ENCODE results near the gene NBAS.

NBAS gene

GRCh38 chr2:15560988-15561573 is at the start of gene NBAS:
Gene NBAS (minus strand): TSS chr2:15561334. CDS start chr2:15561304, 30 bp downstream.
- peak; percentile 31 for FAIRE-seq

- FAIRE-seq: no peak
Measured at GRCh38 chr2:15610430-15610952, 49.4 kb upstream of the NBAS start.

GRCh38 chr2:15609341-15610042 is 48.4 kb upstream of the NBAS start:
- FAIRE-seq: no peak

GRCh38 chr2:15608392-15608761 is 47.2 kb upstream of the NBAS start:
- FAIRE-seq: no peak

- FAIRE-seq: no peak
Measured at GRCh38 chr2:15607709-15608391, 46.7 kb upstream of the NBAS start.

GRCh38 chr2:15606481-15607441 is 45.6 kb upstream of the NBAS start:
- FAIRE-seq: no peak

GRCh38 chr2:15605721-15606120 is 44.6 kb upstream of the NBAS start:
- FAIRE-seq: no peak

- no peak for FAIRE-seq
Measured at GRCh38 chr2:15603948-15604347, 42.8 kb upstream of the NBAS start.

GRCh38 chr2:15603044-15603765 is 42.1 kb upstream of the NBAS start:
- no peak for FAIRE-seq

GRCh38 chr2:15602393-15602792 is 41.3 kb upstream of the NBAS start:
- FAIRE-seq: no peak

- FAIRE-seq: no peak
Measured at GRCh38 chr2:15601681-15602080, 40.5 kb upstream of the NBAS start.

GRCh38 chr2:15599994-15600393 is 38.9 kb upstream of the NBAS start:
- no peak for FAIRE-seq

GRCh38 chr2:15596968-15597367 is 35.8 kb upstream of the NBAS start:
- FAIRE-seq: no peak

- FAIRE-seq: no peak
Measured at GRCh38 chr2:15596350-15596749, 35.2 kb upstream of the NBAS start.

- no peak for FAIRE-seq
Measured at GRCh38 chr2:15595936-15596335, 34.8 kb upstream of the NBAS start.

- no peak for FAIRE-seq
Measured at GRCh38 chr2:15595342-15595905, 34.3 kb upstream of the NBAS start.

- FAIRE-seq: no peak
Measured at GRCh38 chr2:15594291-15595256, 33.4 kb upstream of the NBAS start.

- FAIRE-seq: no peak
Measured at GRCh38 chr2:15593327-15593705, 32.2 kb upstream of the NBAS start.

- FAIRE-seq: peak; percentile 4
Measured at GRCh38 chr2:15591692-15592463, 30.7 kb upstream of the NBAS start, which contains the start of gene DDX1. Gene DDX1 (plus strand): TSS chr2:15591868. CDS start chr2:15591934, 66 bp downstream.

GRCh38 chr2:15591373-15591691 is 30.2 kb upstream of the NBAS start:
- no peak for FAIRE-seq

All from endometrium (tissue), 2 donors.